Stimulated activated CD8-positive, alpha-beta memory T cell treated with anti-CD3 and anti-CD28 coated beads, Interleukin-2, amount 100 ng/mL, for 1 hour (primary cell): ENCODE measurements around the gene FRAT1.
A peak's percentile ranks its signal among the peaks of the same experiment; 100 is the strongest.
"Not testable (repeated sequence)": the region's sequence is repeated elsewhere in the genome, so short reads cannot be mapped to it uniquely, and the experiment has no call there.

Source experiments
- DNase-seq, 2 donors: peaks; one replicate each; pipeline ENCODE4 v3.0.0-alpha.2; 2020; ENCODE audit warnings: low read depth in 2 of 2

FRAT1 gene

DNA sequence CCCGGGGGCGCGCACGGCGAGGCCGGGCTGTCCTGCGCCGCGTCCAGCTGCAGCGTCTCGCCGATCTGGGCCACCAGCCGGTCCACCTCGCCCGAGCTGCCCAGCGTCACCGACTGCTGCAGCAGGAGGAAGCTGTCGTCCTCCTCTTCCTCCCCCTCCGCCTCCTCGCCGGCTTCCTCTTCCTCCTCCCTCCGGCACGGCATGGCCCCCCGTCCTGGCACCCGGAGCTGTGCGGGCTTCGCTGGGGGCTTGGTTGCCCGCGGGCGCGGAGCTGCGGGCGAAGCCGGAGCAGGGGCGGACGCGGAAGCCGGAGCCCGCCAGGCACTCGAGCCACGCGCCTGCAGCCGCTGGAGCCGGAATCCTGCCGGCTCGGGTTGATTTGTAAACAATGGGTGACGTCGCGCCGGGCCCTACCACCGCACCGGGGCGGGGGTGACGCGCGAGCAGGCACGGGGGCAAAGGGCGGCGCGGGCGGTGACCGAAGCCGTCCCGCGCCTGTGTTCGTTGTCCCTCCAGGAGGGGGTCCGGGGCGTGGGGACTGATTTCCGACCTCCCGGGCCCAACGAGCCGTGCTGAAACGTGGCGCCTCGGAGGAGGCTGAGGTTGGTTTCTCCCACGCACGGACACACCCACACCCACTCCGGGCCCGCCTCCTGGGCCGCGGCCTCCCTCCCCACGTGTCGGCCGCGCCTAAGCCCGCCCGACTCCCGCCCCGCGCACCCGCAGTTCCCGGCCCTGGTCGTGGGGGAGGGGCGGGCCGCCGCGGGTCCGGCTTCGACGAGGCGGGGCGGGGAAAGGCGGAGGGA, 15.5 kb downstream of the FRAT1 start, which contains the start of gene FRAT2:
Gene FRAT2 (minus strand): TSS at position 360 of the 806 bp plus-strand sequence. CDS start 157 bp downstream, at position 203.
- peak; percentile 71 to 78 for DNase-seq

DNA sequence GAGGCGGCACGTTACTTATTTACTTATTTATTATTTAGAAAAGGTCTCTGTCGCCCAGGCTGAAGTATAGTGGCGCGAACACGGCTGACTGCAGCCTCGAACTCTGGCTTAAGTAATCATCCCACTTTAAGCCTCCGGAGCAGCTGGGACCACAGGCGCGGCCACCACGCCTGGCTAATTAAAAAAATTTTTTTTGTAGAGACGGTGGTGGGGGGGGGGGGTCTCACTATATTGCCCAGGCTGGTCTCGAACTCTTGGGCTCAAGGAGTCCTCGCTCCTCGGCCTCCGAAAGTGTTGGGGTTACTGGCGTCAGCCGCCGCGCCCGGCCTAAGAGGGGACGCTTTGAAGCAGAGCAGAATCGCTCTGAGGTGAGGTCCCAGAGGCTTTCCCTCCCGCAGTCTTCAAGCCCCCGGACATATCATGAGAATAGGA, 16.1 kb downstream of the FRAT1 start:
- DNase-seq, result no peak

DNA sequence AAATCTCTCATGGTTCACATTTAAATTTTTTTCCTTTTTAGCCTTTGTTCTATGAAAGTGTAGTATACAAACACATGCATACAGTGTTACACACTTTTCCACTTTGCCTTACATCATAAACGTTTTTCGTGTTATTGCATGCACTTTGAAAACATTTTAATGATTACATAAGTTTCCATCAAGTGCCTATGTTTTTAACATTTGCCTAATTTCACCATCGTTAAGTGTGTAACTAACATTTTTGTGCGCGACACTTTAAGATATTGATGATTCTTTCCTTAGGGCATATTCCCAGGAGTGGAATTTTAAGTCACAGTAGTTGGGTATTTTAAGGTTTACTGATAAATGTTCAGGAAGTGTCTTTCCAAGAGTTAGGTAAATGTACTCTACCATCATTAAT, 16.9 kb downstream of the FRAT1 start:
- DNase-seq, result no peak

DNA sequence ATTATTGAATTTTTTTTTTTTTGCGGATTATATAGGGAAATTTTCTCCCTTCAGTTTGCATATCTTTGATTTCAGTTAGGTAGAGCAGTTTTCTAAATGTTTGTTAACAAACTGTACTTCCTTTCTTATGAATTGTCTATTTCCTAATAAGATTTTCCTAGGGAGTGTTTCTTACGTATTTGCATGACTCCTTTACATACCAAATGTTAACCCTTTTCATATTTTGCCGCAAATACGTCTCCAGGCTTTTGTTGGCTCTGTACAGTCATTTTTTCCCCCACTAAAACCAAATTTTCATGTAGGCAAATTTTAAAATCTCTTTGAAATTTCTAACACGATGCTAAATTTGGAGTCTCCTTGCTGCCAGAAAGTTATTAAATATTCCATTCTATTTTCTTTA, 17.4 kb downstream of the FRAT1 start:
- DNase-seq, result no peak

DNA sequence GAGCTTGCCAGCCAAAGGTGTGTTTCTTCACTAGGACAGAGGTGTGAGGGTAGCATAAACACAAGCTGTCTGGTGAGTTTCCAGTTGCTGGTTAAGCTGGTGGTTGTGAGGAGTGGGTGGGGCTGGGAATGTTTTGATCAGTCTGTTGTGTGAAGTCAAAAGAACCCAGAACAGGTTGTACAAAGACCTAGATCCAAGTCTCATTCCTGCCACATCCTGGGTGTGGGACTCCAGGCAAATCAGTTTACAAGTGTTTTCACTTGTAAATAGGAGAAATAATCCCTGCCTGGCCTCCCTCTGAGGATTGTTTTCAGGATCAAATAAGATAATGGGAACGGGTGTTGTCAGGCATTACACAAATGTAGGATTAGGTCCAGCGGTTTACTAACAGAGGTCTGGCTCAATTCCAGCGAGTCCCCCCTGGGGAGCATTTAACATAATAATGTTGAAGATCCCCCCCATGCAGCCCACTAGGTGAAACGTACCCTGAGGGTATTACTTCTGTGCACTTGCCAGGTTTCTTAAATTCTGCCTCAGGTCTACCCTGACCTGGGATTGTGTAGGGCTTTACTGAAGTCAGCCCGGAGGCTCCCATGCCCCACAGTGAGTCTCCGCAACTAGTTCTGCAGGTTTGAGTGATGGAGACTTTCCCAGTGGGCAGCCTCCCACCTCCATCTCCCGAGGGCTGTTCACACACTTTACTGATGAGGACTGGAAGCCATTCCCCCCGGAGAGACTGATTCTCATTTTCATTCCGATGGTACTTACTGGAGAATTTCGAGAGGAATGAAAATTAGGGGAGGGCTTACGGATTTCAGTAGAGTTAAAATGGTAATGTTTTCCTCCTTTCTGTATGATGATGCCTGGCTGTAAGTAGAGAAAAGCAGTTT, 18.1 kb downstream of the FRAT1 start:
- DNase-seq, result no peak

DNA sequence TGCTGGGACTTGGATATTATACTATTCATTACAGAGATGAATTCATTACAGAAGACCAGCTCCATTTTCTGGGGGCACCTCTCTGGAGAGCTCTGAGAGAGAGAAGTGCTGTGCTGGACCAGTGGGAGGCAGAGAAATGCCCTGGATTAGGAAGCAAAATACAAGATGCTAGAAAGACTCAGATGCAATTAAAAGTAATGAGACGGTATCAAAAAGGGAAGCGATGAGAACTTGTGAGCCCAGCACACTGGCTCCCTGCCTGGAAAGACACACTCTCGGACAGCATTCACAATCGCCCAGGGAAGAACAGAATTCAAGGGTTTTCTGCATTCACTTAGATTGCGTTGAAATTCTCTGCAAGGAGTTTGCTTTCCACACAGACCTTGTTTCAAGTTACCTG, 19.0 kb downstream of the FRAT1 start:
- no peak for DNase-seq

DNA sequence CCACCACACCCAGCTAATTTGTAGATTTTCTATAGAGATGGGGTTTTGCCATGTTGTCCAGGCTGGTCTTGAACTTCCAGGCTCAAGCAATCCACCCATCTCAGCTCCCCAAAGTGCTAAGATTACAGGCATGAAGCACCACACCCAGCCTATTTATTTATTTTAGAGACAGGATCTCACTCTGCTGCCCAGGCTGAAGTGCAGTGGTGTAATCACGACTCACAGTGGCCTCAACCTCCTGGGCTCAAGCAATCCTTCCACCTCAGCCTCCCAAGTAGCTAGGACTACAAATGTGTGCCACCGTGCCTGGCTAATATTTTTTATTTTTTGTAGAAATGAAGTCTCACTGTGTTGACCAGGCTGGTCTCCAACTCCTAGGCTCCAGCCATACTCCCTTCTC, 22.3 kb downstream of the FRAT1 start:
- no peak for DNase-seq

DNA sequence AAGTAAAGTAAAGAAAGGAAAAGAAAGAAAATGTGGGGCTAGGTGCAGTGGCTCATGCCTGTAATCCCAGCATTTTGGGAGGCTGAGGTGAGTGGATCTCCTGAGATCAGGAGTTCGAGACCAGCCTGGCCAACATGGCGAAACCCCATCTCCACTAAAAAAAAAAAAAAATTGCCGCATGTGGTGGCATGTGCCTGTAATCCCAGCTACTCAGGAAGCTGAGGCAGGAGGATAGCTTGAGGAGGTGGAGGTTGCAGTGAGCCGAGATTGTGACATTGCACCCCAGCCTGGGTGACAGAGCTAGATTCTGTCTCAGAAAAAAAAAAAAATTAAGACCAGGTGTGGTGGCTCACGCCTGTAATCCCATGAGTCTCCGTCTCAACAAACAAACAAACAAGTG, 24.6 kb downstream of the FRAT1 start:
- DNase-seq, result not testable (repeated sequence)

DNA sequence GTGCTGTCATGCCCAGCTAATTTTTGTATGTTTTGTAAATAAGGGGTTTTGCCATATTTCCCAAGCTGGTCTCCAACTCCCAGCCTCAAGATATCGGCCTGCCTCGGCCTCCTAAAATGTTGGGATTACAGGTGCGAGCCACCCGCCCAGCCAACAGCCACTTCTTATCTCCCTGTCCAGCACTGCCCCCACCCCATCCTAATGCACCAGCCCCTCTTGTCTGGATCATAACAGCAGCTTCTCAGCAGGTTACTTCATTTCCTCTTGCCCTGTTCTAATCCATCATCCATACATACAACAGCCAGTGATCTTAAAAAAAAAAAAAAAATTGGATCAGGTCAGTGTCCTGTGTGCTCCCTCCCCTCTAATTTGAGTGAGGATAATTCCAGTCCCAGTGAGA, 28.2 kb downstream of the FRAT1 start:
- no peak for DNase-seq

DNA sequence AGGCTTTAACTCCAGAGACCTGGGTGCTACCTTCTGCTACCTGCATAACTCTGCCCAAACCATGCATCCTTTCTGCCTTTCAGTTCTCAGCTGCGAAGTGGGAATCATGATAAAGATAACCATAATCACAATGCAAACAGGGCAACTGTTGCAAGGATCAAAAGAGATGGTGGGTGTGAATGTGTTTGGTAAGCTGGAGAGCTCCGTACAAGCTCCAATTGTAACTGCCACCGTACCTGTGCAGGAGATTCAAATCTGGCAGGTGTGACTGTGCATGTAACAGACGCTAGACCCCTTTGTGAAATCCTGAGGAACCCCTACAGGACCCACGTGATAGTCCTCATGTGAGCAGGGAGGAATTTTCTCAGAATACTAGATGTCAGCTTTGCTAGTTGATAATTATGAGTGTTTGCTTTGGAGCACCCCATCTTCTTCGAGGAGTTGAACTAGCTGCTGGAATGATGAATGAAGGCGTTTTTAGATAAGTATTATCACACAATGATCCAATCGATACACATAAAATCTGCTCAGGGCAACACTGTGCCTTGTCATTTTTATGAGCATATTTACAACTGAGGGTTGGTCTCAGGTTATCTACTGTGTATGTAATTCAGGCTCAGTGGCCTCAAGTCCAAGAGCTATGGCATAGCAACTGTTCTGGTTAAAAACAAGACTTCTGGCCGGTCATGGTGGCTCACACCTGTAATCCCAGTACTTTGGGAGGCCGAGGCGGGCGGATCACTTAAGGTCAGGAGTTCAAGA, 30.9 kb downstream of the FRAT1 start:
- no peak for DNase-seq

DNA sequence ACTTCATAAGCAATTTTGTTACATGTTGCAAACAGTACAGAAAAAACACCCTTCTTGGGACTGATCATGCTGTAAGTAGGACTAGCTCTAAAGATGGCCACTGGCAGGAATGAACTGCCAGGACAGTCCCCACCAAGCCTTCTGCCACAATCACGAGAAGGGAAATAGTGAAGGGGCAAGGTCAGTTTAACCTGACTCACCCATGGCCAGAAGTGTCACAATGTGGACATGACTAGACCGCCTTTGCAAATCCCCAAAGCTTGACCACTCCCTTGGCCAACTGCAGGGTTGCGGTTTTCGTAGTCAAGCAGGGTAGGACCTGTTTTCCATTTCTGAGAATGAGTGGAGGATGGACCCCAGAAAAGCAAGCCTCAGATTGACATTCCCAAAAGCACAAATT, 34.9 kb downstream of the FRAT1 start:
- DNase-seq, result no peak

DNA sequence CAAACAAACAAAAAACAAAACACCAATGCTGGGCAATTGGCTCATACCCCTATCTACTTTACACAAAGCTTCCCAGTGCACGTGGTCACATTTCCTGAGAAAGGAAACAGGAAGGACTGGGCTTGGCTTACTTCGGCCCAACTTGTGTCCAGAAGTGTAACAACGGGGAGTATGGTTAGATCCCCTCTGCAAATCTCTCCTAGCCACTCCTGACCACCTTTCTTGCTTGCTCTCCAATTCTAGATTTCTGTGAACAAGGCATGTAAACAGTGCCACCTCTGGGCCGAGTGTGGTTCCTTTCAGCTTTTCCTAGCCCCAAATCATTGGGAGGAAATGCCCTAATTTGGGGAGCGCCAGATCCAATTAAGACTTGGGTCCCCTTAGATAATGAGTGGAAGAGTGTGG, 36.5 kb downstream of the FRAT1 start:
- DNase-seq, result no peak

DNA sequence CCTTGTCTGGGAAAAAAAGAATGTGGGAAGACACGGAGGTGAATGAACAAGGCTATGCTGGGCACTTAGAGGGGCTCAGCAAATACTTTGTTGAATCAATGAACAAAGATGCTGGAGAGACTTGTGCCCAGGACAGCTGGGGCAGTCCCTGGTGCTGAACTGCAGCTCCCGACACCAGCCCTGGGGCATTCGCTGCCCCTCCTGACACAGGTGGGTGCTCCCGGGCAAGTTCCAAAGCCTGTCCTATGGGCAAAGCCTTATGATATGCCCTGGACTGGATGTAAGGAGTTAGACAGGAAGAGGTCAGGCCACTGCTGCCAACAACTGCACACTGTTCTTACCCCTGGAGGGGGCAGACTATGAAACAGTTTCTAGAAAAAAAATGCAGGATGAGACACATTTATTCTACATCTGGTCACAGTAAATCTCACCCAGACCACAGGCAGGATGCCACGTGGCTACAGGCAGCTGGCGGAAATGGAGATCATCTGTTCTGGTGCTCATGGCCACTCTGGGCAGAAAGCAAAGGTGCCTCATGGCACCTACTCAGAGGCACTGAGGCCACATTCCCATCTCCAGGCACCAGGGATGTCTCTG, 37.3 kb downstream of the FRAT1 start:
- no peak for DNase-seq

DNA sequence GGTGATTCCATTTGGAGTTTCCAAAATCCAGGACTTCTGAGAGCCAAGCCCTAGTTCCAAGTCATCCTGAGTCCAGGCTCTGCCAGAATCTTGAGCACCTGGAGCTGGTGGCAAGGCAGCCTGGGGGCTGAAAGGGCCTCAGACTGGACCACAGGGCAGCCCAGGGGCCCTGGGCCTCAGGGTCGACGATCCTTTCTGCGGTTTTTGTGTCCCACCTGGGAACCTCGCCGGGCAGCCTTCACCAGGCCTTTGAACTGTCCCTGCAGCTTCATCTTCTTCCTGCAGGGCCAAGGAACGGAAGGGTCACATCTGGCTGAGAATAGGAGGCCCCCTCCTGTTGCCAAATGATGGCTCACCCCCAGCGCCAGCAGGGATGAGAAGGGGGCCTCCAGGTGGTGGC, 37.8 kb downstream of the FRAT1 start:
- DNase-seq, result no peak

DNA sequence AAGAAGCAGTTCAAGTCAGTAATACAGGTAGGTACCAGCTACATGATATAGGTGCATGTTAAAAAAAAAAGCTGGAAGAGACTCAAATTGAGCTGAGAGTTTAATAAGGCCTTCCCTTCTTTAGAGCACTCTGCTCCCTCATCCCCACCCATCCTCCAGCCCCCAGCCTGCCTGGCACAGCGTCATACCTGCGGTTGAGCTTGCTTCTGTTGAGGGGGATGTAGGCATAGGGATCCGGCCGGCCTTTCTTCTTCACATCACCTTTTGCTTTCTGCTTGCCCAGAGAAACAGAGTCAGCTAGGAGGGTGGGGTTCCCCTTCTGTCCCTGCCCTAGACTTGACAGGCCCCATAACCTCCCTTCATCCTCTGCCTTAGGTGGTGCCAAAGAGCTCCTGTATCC, 39.3 kb downstream of the FRAT1 start:
- DNase-seq, result no peak

DNA sequence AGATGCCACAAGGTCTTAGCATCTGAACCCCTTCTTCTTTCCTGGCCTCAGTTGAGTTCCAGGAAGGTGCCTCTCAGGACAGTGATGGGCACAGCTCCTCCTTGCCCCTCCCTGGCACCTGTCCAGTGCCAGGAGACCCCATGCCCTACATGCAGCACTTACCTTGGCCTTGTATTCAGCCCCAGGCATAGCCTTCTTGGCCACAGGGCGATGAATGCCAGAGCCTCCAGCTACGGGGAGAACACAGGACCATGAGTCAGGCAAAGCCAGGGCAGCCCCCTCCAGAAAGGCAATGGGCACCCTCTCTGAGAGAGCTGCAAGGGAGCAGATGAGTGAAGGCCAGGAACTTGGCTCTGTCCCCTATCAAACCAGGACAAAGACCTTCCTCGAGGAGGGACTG, 39.7 kb downstream of the FRAT1 start:
- no peak for DNase-seq

DNA sequence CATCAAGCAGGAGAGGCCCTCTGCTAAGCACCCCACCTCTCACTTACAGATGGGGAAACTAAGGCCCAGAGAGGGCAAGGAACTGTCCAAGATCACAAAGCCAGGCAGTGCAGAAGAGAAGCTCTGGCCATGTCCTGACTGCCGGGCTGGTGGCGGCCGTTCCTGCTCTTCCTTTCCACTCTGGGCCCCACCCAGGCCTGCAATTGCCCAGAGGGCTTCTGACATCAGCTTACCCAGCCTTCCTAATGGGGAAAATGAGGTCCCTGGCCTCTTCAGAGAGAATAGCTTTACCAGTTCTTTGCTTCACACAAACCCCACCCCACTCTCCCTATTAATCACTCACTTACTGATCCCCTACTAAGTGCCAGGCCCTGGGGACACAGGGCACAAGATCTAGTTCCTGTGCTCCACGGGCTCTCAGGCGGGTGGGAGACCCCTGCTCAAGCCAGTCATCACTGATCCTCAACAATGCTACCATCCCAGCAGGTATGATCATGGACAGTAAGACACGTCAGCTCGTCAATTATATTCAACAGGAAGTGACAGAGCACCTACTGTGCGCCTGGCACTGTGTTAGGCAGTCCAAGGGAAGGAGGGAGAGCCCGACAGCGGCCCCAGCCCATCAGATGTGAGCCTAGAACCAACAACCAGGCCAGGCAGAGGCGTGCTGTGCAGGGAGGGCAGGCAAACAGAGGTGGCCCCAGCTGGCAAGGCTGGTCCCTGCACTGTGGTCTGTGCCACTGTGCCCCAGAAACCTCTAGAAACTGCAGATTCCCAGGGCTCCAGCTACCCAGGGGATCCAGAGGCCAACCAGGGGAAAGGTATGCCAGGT, 41.9 kb downstream of the FRAT1 start:
- DNase-seq, result no peak

DNA sequence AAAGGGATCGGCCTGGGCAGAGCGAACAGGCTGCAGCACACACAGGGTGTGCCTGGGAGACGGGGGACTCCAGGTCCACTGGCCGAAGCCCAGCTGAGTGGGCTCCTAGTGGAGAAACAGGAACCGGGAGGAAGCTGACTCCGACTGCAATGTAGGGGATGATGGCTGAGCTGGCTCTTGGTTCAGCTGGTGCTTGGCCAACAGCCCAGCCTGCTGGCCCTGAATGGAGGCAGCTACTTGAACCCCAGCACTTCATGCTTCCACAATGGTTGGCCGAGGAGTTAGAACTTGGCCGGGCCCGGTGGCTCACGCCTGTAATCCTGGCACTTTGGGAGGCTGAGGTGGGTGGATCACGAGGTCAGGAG, 42.4 kb downstream of the FRAT1 start:
- no peak for DNase-seq

DNA sequence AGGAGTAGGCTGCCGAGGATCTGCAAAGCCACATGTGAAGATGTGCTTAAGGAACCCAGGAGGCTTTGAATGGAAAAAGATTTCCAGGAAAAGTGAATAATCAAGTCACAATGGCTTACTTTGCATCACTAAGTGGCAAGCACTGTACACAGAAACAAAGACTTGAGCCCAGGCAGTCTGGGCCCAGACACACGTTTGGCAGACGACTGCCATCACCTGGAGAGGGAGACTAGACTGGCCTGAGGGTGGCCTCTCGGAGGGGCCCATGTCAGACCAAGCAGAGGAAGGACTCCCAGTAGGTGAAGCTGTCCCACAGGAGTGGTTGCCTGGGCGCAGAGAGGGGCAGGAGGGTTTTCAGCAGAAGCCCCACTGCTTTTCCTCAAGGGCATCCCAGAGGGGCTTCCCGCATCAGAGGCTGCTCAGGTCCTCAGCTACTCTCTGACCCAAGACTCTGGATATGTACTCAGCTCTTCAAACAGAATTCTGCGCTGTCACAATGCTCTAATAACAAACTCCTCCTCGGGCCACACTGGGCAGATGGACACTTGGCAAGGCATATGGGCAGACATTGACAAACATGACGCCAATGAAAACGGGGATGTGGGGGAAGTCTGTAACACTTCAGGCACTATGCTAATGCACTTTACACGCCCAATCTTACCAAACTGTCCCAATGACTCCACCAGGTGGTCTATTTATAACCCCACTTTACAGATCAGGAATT, 43.4 kb downstream of the FRAT1 start:
- no peak for DNase-seq

DNA sequence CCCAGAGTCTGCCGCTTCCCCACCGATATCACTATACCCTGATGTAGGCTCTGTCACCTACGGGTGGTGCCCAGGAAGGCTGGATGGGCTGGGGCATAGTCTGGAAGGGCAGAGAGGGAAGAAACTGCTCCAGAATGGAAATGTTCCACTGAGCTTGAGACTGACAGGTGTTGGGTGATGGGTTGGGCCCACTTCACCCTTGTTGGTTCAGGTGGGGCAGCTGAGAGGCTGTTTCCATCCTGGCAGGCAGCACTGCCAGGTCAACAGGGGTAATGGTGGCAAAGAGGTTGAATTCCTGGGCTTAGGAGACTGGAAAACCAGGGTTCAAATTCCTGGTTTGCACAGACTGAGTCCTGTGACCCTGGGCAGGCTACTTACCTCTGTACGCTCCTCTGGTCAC, 44.0 kb downstream of the FRAT1 start:
- no peak for DNase-seq
